OCI-LY7 (cell line): ENCODE results near the gene COPB2. TPM values are rescaled to one million over a fixed set of nuclear protein-coding genes. Genes with fewer than 3 reads are reported as not detected.

Experiments
- BruUV-seq: library from RNA; stranded (reverse); fragments of 400-500 nt; replicated peaks from 2 replicates; lab custom pipeline; 2021; lab: Mats Ljungman, UMichigan
- CTCF ChIA-PET: fragments of 300-600 bp; sonication (Branson Sonifier 250); formaldehyde crosslinking; loops from one replicate; lab custom pipeline; 2022; ENCODE audit warnings: antibody characterized with exemption; ENCODE audit not compliant: unreplicated experiment; lab: Charles Lee
- POLR2A ChIA-PET: fragments of 300-600 bp; sonication (Branson Sonifier 250); formaldehyde crosslinking; loops from one replicate; lab custom pipeline; 2022; ENCODE audit warnings: antibody characterized with exemption; lab: Charles Lee
- DNase-seq: peaks from one replicate; pipeline ENCODE4 v3.0.0-alpha.2; 2015; ENCODE audit warnings: low spot score
- H2AFZ ChIP-seq: fragments of 200-600 bp; sonication (generic), shearing (Covaris generic); 2 replicates; pipeline ENCODE4 v1.6.1; 2014; ENCODE audit warnings: mild to moderate bottlenecking, antibody characterized with exemption, low read length, moderate library complexity
- H3K27ac ChIP-seq: fragments of 200-600 bp; sonication (generic); 2 replicates; pipeline ENCODE4 v1.5.1; 2014; ENCODE audit warnings: mixed run types, low read depth, mild to moderate bottlenecking, moderate library complexity, low read length, inconsistent platforms; ENCODE audit not compliant: poor library complexity, severe bottlenecking
- H3K36me3 ChIP-seq: fragments of 200-600 bp; sonication (generic); 2 replicates; pipeline ENCODE4 v1.6.1; 2014; ENCODE audit warnings: mild to moderate bottlenecking, antibody characterized with exemption, low read length, moderate library complexity, mixed read lengths; ENCODE audit not compliant: insufficient read depth
- H3K4me1 ChIP-seq: fragments of 200-600 bp; sonication (generic); 2 replicates; pipeline ENCODE4 v1.5.1; 2014; ENCODE audit warnings: mild to moderate bottlenecking, low read length; ENCODE audit not compliant: insufficient read depth, poor library complexity, severe bottlenecking
- H3K4me2 ChIP-seq: fragments of 200-600 bp; sonication (generic); 2 replicates; pipeline ENCODE4 v1.6.1; 2014; ENCODE audit warnings: mild to moderate bottlenecking, low read length
- H3K4me3 ChIP-seq: fragments of 200-600 bp; sonication (generic); 2 replicates; pipeline ENCODE4 v1.5.1; 2014; ENCODE audit warnings: mild to moderate bottlenecking, low read depth, low read length; ENCODE audit not compliant: poor library complexity, severe bottlenecking
- H3K79me2 ChIP-seq: fragments of 200-600 bp; sonication (generic); 2 replicates; pipeline ENCODE4 v1.6.1; 2016; ENCODE audit warnings: low read depth, mild to moderate bottlenecking, low read length, moderate library complexity, mixed read lengths; ENCODE audit not compliant: insufficient read depth
- H3K9me2 ChIP-seq: fragments of 200-600 bp; sonication (generic); 2 replicates; pipeline ENCODE4 v1.6.1; 2016; ENCODE audit warnings: mild to moderate bottlenecking, low read length, mixed read lengths; ENCODE audit not compliant: insufficient read depth
- H3K9me3 ChIP-seq: fragments of 200-600 bp; sonication (generic); 2 replicates; pipeline ENCODE4 v1.6.1; 2014; ENCODE audit warnings: mild to moderate bottlenecking, mixed run types, low read length, mixed read lengths
- H4K20me1 ChIP-seq: fragments of 200-600 bp; sonication (generic); 2 replicates; pipeline ENCODE4 v1.6.1; 2014; ENCODE audit warnings: mild to moderate bottlenecking, antibody characterized with exemption, low read length, moderate library complexity, mixed read lengths; ENCODE audit not compliant: insufficient read depth
- EZH2phosphoT487 ChIP-seq: fragments of 200-600 bp; sonication (generic); IDR thresholded peaks from 2 replicates; pipeline ENCODE4 v1.6.1; 2018; ENCODE audit warnings: low read depth, borderline replicate concordance, mild to moderate bottlenecking, mixed run types, antibody characterized with exemption, low read length, moderate library complexity, mixed read lengths
- intact Hi-C: fragments of 100-400 bp; cut with micrococcal nuclease; formaldehyde crosslinking; loops from one replicate; pipeline ENCODE4 v1.10.0; 2022; ENCODE audit not compliant: unreplicated experiment
- total RNA-seq, 2 experiments: library from RNA; depleted of rRNA in 1 of 2; stranded (reverse); fragments of >200 nt in 1 of 2; shearing (Covaris generic) in 1 of 2; gene quantifications; 2 replicates each; pipeline ENCODE4 v1.2.3, GENCODE V29; 2014 to 2022
- TF ChIP-seq, protein P1 (sequence below): fragments of 200-600 bp; sonication (generic); conservative IDR thresholded peaks from 2 replicates; pipeline ENCODE4 v1.5.1; 2014; ENCODE audit warnings: mild to moderate bottlenecking, antibody characterized with exemption, low read length, moderate library complexity, mixed read lengths

Gene COPB2
- total RNA-seq, 2 experiments from 2014 or later = 67.9 to 106 TPM

DNA sequence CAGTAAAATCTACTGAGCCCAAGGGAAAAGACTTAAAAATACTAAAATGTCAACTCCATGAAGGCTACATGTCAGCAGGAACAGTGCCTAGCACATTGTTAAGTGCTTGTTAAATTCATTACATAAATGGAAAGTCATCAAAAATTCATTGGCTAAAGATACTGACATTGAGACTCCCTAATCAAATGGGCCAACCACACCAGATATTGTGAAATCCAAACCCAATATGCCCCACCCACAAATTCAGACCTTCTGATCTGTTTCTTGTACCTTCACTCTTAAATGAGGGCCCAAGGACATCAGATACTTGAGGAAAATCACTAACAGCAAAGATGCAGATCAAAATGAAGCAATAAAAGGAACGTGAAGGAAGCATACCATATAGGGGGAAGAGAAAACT is 24.9 kb downstream of the COPB2 start:
- no peak for DNase-seq
- Histone ChIP-seq H4K20me1 (no peaks in the 10 kb centered on the region), H3K9me2 (no peaks in the 10 kb centered on the region), H3K4me3 (no peak overlapping the region), H3K36me3 (peaks cover 98% of the 10 kb centered on the region), H2AFZ (no peak overlapping the region), H3K4me1 (no peaks in the 10 kb centered on the region), H3K4me2 (no peak overlapping the region), H3K9me3 (no peaks in the 10 kb centered on the region), H3K27ac (no peak overlapping the region), H3K79me2 (no peaks in the 10 kb centered on the region)
- TF ChIP-seq, protein P1, sequence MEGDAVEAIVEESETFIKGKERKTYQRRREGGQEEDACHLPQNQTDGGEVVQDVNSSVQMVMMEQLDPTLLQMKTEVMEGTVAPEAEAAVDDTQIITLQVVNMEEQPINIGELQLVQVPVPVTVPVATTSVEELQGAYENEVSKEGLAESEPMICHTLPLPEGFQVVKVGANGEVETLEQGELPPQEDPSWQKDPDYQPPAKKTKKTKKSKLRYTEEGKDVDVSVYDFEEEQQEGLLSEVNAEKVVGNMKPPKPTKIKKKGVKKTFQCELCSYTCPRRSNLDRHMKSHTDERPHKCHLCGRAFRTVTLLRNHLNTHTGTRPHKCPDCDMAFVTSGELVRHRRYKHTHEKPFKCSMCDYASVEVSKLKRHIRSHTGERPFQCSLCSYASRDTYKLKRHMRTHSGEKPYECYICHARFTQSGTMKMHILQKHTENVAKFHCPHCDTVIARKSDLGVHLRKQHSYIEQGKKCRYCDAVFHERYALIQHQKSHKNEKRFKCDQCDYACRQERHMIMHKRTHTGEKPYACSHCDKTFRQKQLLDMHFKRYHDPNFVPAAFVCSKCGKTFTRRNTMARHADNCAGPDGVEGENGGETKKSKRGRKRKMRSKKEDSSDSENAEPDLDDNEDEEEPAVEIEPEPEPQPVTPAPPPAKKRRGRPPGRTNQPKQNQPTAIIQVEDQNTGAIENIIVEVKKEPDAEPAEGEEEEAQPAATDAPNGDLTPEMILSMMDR = no peak
- TF ChIP-seq EZH2phosphoT487 = no peak
- ChIA-PET POLR2A (interaction anchor here (1.1 to 2.2 kb wide), 4 partner anchors 8 to 19 kb away, joined by 3 to 13 read pairs (median 3); no protein-coding TSS in a partner anchor), CTCF (interaction anchor here (2.6 kb wide), 1 partner anchor 11 kb away, joined by 14 read pairs; no protein-coding TSS in a partner anchor)
- intact Hi-C loops = no loop called here
- BruUV-seq = no TSS peak

DNA sequence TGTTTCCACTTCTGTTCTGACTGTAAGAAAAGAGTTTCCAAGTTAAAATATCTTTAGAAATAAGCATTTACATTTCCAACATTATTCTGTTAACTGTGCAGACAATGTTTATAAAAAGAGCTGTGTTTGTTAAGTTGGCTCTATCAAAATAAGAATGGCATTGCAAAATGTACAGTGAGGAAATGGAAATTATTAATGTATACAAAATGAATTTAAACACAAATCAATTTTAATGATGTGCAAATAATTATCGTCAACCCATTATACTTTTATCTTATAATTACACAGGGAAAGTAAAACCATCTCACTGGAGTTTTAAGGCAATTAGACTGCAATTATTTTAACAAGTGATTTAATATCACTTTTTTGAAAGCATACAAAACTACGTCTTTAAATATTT is 28.2 kb downstream of the COPB2 start:
- no peaks in the 10 kb centered on the region; the same call in 1 of the 2 replicates for H4K20me1 ChIP-seq
- no peaks in the 10 kb centered on the region for H3K79me2 ChIP-seq
- DNase-seq = no peak
- no peaks in the 10 kb centered on the region for H3K9me2 ChIP-seq
- TF ChIP-seq EZH2phosphoT487 = no peak
- TF ChIP-seq, protein P1 = no peak
- ChIA-PET POLR2A (interaction anchor here (0.8 to 1.3 kb wide), 2 partner anchors 15 to 29 kb away, joined by 3 to 5 read pairs; partner anchors contain the start of gene COPB2), CTCF (no interaction called here)
- H3K27ac ChIP-seq = no peak overlapping the region
- no peaks in the 10 kb centered on the region for H3K4me1 ChIP-seq
- no peak overlapping the region for H3K4me3 ChIP-seq
- H3K9me3 ChIP-seq = no peaks in the 10 kb centered on the region
- H2AFZ ChIP-seq = no peak overlapping the region
- no peak overlapping the region for H3K4me2 ChIP-seq
- intact Hi-C loops = no loop called here
- peaks cover 99% of the 10 kb centered on the region for H3K36me3 ChIP-seq
- no TSS peak for BruUV-seq

DNA sequence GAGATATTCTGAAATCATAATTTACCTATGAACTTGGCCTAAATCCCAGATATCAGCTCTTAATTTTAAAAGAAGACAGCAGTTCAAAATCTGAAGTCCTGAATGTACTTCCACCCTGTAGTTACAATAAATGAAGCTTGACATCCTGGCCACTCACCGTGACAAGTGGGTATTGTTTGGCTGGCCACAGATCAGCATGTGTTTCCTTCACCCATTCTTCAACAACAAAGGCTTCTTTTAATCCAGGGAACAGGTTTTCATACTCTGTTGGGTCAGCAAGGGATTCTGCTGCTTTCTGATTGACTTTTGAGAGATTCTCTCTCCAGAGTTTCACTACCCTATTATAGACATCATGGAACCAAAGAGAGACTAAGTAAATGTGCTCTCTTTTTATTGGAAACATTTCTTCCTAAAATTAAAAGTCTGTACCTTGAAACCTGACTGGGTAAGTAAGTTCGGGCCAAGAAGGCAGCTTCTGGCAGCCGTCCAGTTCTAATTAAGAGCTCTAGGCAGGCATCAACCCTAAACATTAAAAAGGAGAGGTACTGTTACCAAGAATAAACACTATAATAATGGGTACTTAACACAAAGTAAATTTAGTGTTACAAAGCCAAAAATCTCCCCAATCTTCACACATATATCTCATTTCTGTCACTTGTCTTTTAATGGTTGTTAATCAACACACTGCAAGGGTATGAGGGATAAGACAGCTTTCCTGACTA is 30.4 kb downstream of the COPB2 start:
- CTCF ChIA-PET = no interaction called here
- intact Hi-C loops = no loop called here
- TF ChIP-seq, protein P1 = no peak
- TF ChIP-seq EZH2phosphoT487 = no peak
- Histone ChIP-seq H3K9me2 (no peaks in the 10 kb centered on the region), H3K79me2 (no peaks in the 10 kb centered on the region), H4K20me1 (no peaks in the 10 kb centered on the region; the same call in 1 of the 2 replicates), H3K4me3 (no peak overlapping the region), H2AFZ (no peak overlapping the region), H3K4me2 (no peak overlapping the region), H3K36me3 (peaks cover 99% of the 10 kb centered on the region), H3K9me3 (no peaks in the 10 kb centered on the region), H3K27ac (no peak overlapping the region), H3K4me1 (no peaks in the 10 kb centered on the region)
- POLR2A ChIA-PET = interaction anchor here (1.2 kb wide), 1 partner anchor 15 kb away, joined by 3 read pairs; no protein-coding TSS in a partner anchor
- no TSS peak for BruUV-seq
- no peak for DNase-seq
